Vagina (tissue), 2 donors: ENCODE measurements around the gene TRIO.

ENCODE experiments used
- POLR2A ChIP-seq, 2 donors: fragments of 450-650 bp; IDR thresholded peaks; one replicate each; pipeline ENCODE4 v1.6.1; 2017; ENCODE audit warnings: antibody characterized with exemption in 2 of 2, mild to moderate bottlenecking in 2 of 2, moderate library complexity in 2 of 2
- POLR2AphosphoS5 ChIP-seq, 2 donors: sonication (generic); formaldehyde crosslinking; IDR thresholded peaks; one replicate each; pipeline ENCODE4 v1.9.0; 2017; ENCODE audit warnings: antibody characterized with exemption in 2 of 2, mild to moderate bottlenecking in 2 of 2, low read depth in 1 of 2; ENCODE audit not compliant: insufficient read depth in 1 of 2
- TF ChIP-seq, protein P1 (sequence below), 3 experiments: fragments of 450-650 bp in 2 of 3; fragments of 200-600 bp in 1 of 3; sonication (generic) in 1 of 3; IDR thresholded peaks; one replicate each; pipeline ENCODE4 v1.5.1; 2017 to 2019; ENCODE audit warnings: antibody characterized with exemption in 3 of 3, mild to moderate bottlenecking in 2 of 3, moderate library complexity in 2 of 3

DNA sequence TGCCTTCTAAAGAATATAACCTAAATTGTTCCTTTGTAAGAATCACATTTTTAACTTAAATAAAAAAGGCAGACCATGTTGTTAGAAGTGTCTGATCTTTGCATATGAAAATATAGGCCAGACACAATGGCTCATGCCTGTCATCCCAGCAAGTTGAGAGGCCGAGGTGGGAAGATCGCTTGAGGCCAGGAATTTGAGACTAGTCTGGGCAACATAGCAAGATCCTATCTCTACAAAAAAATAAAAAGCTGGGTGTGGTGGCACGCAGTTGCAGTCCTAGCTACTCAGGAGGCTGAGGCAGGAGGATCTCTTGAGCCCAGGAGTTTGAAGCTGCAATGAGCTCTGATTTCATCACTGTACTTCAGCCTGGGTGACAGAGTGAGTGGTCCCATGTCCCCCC lies 37.3 kb downstream of the TRIO start:
- TF ChIP-seq, protein P1, sequence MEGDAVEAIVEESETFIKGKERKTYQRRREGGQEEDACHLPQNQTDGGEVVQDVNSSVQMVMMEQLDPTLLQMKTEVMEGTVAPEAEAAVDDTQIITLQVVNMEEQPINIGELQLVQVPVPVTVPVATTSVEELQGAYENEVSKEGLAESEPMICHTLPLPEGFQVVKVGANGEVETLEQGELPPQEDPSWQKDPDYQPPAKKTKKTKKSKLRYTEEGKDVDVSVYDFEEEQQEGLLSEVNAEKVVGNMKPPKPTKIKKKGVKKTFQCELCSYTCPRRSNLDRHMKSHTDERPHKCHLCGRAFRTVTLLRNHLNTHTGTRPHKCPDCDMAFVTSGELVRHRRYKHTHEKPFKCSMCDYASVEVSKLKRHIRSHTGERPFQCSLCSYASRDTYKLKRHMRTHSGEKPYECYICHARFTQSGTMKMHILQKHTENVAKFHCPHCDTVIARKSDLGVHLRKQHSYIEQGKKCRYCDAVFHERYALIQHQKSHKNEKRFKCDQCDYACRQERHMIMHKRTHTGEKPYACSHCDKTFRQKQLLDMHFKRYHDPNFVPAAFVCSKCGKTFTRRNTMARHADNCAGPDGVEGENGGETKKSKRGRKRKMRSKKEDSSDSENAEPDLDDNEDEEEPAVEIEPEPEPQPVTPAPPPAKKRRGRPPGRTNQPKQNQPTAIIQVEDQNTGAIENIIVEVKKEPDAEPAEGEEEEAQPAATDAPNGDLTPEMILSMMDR (IDR thresholded peaks at IDR 0.05) = no peak
- no peak for TF ChIP-seq POLR2A (IDR thresholded peaks at IDR 0.05)
- no peak for TF ChIP-seq POLR2AphosphoS5 (IDR thresholded peaks at IDR 0.05; ENCODE audit: insufficient read depth in 1 of 2, low read depth in 1 of 2)
